ENCODE results near the gene HEY2.
A peak's percentile ranks its signal among the peaks of the same experiment; 100 is the strongest.

The HEY2 gene

DNA sequence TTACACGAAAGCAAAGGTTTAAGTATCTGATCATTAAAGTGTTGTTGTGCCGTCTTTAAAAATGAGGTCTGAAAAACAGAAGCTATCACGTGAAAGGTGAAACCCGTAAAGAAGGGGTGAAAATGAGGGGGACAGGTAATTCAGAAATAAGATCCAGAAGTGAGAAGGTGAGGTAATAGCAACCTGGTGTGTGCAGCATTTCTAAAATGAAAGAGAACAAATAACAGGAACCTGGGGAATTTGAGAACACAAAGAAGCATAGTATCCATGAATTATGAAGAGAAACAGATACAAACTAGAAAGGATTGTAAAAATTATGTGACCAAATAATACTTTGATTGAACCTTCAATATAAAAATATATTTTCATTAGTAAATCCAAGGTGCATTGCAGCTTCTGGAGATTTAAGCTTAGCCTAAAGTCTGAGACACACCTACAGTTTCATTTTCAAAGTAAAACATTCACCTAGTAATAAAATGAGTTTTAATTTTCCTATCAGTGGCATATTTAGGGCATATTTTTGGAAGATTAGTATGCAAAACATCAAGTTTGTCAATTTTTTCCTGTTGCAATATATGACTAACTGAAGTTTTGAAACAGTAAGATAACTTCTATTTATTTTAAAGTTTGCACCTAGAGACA, 1.4 kb downstream of the HEY2 start:
- Histone ChIP-seq H3K27ac (no peak overlapping the region), H3K27me3 (replicated peaks) (no peaks in the 10 kb centered on the region), H3K36me3 (replicated peaks) (no peaks in the 10 kb centered on the region), H3K4me3 (ENCODE audit: low read depth, low read length) (no peak overlapping the region)
- DNase-seq: no peak
- in situ Hi-C loops (cut with HindIII; ENCODE audit: low pct_ligation_motif_present, low sequenced_read_pairs): loop anchor here (5.0 kb wide), 1 partner anchor 439 kb away; no protein-coding TSS in a partner anchor
- TF ChIP-seq, protein P1, sequence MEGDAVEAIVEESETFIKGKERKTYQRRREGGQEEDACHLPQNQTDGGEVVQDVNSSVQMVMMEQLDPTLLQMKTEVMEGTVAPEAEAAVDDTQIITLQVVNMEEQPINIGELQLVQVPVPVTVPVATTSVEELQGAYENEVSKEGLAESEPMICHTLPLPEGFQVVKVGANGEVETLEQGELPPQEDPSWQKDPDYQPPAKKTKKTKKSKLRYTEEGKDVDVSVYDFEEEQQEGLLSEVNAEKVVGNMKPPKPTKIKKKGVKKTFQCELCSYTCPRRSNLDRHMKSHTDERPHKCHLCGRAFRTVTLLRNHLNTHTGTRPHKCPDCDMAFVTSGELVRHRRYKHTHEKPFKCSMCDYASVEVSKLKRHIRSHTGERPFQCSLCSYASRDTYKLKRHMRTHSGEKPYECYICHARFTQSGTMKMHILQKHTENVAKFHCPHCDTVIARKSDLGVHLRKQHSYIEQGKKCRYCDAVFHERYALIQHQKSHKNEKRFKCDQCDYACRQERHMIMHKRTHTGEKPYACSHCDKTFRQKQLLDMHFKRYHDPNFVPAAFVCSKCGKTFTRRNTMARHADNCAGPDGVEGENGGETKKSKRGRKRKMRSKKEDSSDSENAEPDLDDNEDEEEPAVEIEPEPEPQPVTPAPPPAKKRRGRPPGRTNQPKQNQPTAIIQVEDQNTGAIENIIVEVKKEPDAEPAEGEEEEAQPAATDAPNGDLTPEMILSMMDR (IDR thresholded peaks at IDR 0.05; ENCODE audit: low read depth, low read length, missing control alignments): no peak

DNA sequence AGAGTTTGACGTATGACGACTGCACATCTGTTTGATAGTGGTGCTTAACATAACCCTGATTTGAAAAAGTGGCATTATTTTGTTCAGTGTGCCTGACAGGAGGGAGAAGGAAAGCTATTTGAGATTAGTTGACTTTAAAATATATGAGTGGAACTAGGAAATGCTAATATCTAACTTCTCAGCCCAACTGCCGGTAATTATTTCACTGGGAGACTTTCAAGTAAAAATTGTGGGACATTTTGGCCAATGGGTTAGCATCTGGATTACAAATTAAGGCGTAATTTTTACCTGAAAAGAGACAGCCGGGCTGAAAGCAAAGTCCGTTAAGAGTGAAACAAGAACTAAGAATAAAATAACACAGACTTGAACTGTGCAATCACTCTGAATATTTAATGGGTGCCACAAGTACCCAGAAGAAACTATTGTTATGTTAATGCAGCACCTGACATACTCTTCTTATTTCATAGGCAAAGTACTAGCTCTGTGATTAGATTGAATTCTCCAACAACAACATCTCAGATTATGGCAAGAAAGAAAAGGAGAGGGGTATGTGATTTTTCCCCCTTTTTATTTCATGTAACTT, 2.0 kb downstream of the HEY2 start:
- TF ChIP-seq, protein P1 (IDR thresholded peaks at IDR 0.05; ENCODE audit: low read depth, low read length, missing control alignments): no peak
- H3K36me3 ChIP-seq (replicated peaks): no peaks in the 10 kb centered on the region
- no peak overlapping the region for H3K4me3 ChIP-seq (ENCODE audit: low read depth, low read length)
- H3K27ac ChIP-seq: no peak overlapping the region
- DNase-seq: no peak
- in situ Hi-C loops (cut with HindIII; ENCODE audit: low pct_ligation_motif_present, low sequenced_read_pairs): loop anchor here (5.0 kb wide), 1 partner anchor 439 kb away; no protein-coding TSS in a partner anchor
- no peaks in the 10 kb centered on the region for H3K27me3 ChIP-seq (replicated peaks)

DNA sequence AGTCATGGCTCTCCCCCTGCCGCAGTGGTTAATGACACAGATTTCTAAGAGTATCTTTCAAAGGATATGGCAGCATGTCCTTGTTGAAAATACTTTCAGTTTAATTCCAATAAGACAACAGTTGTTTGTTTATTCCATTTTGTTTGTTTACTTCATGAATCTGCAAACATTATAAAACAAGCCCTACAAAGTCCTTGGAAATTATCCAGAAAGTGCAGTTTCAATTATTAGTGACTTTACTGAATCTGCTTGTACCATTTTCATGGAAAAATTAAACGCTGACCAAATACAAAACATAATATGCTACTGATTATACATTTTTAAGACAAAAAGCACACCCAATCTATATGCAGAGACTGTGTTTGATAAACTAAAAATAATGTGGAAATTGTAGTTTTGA, 3.3 kb downstream of the HEY2 start:
- Histone ChIP-seq H3K27me3 (replicated peaks) (no peaks in the 10 kb centered on the region), H3K36me3 (replicated peaks) (no peaks in the 10 kb centered on the region), H3K27ac (no peak overlapping the region), H3K4me3 (ENCODE audit: low read depth, low read length) (no peak overlapping the region)
- in situ Hi-C loops (cut with HindIII; ENCODE audit: low pct_ligation_motif_present, low sequenced_read_pairs): loop anchor here (5.0 kb wide), 1 partner anchor 440 kb away; no protein-coding TSS in a partner anchor
- no peak for DNase-seq
- TF ChIP-seq, protein P1 (IDR thresholded peaks at IDR 0.05; ENCODE audit: low read depth, low read length, missing control alignments): no peak

DNA sequence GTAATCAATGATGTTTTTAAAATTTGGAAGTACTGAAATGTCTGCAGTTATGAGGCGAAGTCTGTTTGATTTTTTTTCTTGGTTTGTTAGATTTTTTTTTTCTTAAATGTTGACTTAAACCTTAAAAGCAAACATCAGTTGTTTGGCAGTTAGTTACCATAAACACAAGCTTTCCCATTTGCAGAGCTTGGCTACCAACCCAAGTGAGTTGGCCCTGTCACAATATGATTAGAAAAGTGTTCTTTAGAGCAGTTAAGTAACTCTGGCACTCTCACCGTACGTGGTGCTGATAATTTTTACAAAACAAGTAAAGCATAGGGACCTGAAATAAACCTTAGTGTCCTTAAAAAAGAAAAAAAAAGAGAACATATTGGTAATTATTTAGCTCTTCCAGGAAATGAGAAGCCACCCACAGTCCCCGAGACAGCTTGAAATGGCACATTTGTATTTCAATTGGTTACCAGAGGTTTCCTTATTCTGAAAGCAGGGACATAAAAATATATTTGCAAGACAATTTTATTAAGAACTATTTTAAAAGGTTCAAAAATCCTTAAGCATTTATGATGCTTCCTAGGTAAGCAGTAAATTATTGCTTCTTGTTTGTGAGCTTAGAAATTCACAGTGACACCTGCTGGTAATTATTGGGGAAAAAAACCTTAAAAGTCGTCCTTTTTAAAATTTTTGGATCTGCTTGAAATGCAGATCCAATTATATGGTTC, 3.9 kb downstream of the HEY2 start:
- in situ Hi-C loops (cut with HindIII; ENCODE audit: low pct_ligation_motif_present, low sequenced_read_pairs): loop anchor here (5.0 kb wide), 1 partner anchor 441 kb away; no protein-coding TSS in a partner anchor
- H3K4me3 ChIP-seq (ENCODE audit: low read depth, low read length): no peak overlapping the region
- no peaks in the 10 kb centered on the region for H3K36me3 ChIP-seq (replicated peaks)
- H3K27ac ChIP-seq: no peak overlapping the region
- TF ChIP-seq, protein P1 (IDR thresholded peaks at IDR 0.05; ENCODE audit: low read depth, low read length, missing control alignments): peak; percentile 13
- no peak for DNase-seq
- H3K27me3 ChIP-seq (replicated peaks): no peaks in the 10 kb centered on the region

DNA sequence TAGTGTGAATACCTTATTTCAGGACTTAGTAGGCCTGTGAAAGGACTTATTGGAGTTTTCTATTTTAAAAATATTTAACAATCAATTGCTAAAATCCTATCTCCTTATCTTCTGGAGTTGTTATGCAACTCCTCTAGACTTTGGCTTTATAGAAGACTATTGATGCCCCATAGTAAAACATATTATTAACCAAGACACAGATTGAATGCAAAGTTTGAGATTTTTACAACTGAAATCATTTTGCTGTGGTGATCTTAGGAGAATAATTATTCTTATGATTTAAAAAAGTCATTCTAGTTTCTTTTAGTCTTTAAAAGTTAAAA, 4.5 kb downstream of the HEY2 start:
- in situ Hi-C loops (cut with HindIII; ENCODE audit: low pct_ligation_motif_present, low sequenced_read_pairs): loop anchor here (5.0 kb wide), 1 partner anchor 442 kb away; no protein-coding TSS in a partner anchor
- TF ChIP-seq, protein P1 (IDR thresholded peaks at IDR 0.05; ENCODE audit: low read depth, low read length, missing control alignments): no peak

More for the DNA sequence above, 4.5 kb downstream of the HEY2 start:
- no peak overlapping the region for H3K27ac ChIP-seq
- H3K4me3 ChIP-seq (ENCODE audit: low read depth, low read length): no peak overlapping the region
- H3K27me3 ChIP-seq (replicated peaks): no peaks in the 10 kb centered on the region
- no peak for DNase-seq
- H3K36me3 ChIP-seq (replicated peaks): no peaks in the 10 kb centered on the region
